NB4 (cell line): ENCODE measurements around the gene SPATA16.

Source experiments
- CTCF ChIP-seq: IDR thresholded peaks from one replicate; pipeline ENCODE4 v1.5.1; 2012; ENCODE audit warnings: low read depth, low read length
- TF ChIP-seq, protein P1 (sequence below): IDR thresholded peaks from 2 replicates; pipeline ENCODE4 v1.6.1; 2011; ENCODE audit warnings: low read depth, low read length

GRCh38 chr3:173153631-173154030 lies 12.6 kb upstream of the SPATA16 start:
- TF ChIP-seq, protein P1, sequence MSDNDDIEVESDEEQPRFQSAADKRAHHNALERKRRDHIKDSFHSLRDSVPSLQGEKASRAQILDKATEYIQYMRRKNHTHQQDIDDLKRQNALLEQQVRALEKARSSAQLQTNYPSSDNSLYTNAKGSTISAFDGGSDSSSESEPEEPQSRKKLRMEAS, result no peak
- TF ChIP-seq CTCF, result no peak
